Stimulated activated CD4-positive, alpha-beta T cell treated with anti-CD3 and anti-CD28 coated beads, Interleukin-15, amount 100 ng/mL, for 48 hours (primary cell): ENCODE measurements around the gene MATN1.

ENCODE experiments used
- DNase-seq, 2 donors: peaks; one replicate each; pipeline ENCODE4 v3.0.0-alpha.2; 2020; ENCODE audit warnings: low read depth in 2 of 2

MATN1 gene

DNA sequence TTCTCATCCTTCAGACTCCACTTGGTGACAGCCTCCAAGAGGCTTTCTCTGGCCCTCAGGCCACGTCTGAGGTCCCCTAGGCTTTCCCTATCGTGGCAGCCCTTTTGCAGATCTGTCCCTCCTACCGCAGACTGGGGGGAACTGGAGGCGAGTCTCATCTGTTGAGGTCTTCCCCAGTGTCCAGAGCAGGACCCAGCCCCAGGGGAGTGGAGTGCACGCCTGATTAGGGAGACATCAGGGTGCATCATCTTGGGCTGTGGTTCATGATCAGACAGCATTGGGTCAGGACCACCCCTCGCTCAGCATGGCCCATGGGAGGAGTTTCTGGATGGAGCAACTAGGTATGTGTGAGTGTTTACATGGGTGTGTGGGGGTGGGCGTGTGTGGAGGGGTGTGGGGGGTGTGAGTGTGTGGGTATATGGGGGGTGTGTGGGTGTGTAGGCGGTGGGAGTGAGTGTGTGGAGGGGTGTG, 8.5 kb upstream of the MATN1 start:
- DNase-seq, result no peak

DNA sequence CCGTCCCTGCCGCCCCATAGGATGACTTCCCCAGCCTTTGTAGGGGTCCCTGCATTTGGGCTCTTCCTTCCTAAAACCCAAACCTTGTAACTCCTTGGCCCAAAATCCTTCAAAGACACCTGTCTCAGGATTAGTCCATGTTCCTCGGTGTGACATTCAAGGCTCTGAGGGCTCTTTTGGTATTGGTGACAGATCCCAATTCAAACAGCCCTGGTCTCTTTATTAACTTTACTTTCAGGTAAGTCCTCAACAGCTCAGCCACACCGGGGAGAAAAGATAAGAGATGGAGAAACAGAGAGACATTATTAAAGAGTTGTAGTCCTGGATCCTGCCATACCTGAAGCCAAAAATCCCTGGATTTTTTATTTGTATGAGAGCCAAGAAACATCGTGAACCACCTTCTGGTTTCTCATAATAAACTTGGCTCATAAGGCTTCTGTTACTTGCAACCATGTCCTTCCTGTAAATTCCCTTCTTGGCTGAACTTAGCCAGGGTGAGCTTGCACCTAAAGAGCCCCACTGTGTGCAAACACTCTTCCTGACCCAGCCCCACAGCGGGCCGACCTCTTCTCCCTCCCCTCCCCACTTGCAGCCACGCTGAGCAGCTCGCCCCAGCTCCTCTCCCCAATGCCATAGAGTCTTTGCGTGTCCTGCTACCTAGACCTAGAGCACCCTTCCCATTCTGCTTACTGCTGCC, 7.9 kb upstream of the MATN1 start:
- DNase-seq, result no peak

DNA sequence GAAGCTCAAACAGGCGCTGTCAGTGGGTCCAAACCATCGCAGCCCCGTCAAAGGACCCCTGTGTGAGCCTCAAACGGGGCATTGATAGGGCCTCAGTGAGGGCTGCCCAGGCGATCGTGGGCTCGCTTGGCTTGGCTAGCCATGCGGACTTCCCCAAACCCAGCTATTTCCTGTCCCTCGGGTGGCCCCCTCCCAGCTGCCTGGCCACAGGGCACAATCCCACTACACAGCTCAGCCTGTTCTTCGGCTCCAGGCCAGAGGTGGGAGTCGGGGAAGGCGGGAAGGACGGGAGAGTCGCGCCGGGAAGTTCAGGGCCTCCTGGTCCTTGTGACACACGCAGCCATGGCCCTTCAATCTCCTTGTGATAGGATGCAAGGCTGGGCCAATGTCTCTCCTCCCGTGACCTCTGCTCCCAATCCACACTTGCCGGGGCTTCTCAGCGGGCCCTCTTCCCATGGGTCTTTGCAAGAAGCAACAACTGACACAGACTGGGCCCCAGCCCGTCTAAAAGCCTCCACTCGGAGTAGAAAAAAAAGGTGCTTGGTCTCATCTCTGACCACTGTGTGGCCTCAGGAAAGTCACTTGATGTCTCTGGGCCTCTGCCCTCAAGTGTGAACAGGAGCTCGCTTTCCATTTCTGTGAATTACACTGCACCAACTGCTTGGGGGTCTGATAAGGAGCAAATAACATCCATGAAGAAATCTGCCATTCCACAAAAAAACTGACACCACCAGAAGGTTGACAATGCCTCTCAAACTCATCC, 7.1 kb upstream of the MATN1 start:
- DNase-seq, result no peak

DNA sequence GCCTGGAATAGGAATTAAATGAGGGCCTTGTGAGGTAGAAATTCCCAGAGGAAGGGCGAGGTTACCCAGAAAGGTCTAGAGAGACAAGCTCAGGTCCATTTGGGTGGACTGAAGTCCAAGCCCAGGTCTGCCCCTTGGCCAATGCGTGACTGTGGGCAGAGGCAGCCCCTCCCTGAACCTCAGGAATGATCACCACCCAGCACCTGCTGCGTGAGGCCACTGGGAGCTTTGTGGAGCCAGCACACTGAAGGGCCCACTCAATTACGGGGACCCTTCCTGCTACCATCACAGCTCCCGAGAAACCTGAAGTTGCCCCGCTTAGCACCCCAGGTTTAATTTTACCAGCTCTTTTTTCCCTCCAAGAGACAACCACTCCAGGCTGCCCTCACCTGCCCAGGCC, 6.5 kb upstream of the MATN1 start:
- no peak for DNase-seq

- no peak for DNase-seq
Measured at GRCh38 chr1:30728832-30729638, 5.7 kb upstream of the MATN1 start.

GRCh38 chr1:30728340-30728739, 5.0 kb upstream of the MATN1 start:
- no peak for DNase-seq

- no peak for DNase-seq
Measured at GRCh38 chr1:30727824-30728223, 4.4 kb upstream of the MATN1 start.

GRCh38 chr1:30726773-30727684, 3.6 kb upstream of the MATN1 start:
- DNase-seq, result no peak

GRCh38 chr1:30726236-30726635, 2.9 kb upstream of the MATN1 start:
- no peak for DNase-seq

GRCh38 chr1:30725450-30726095, 2.2 kb upstream of the MATN1 start:
- DNase-seq, result no peak

DNA sequence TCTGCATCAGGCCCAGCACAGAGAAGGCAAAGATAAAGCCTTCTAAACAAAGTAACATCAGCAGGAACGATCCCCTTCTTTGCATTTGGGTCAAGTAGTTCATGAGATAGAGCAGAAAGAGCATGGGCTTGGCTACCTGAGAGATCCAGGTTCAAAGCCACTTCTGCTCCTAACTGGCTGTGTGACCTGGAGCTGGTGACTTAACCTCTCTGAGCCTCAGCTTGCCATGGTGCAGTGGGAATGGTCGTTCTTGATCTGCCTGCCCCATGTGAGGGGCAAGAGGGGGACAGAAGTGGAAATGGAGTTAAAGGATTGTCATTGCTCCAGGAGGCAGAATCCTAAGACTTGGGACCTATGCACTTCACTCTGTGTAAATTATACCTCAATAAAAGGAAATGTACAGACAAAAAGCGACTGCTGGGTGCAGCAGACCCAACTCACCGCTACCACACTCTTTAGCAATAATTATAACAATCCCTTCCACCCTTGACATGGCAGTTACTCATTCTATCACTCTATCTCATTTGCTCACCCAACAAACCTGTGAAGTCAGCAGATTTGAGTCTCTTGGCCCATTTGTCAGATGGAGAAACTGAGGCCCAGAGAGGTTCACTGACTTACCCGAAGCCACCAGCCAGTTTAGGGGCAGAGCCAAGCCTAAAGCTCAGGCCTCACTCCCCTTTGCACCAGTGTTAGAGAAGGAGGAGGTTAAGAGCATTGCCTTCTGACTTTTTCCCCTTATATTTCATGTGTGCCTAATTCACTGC, 1.5 kb upstream of the MATN1 start:
- no peak for DNase-seq

GRCh38 chr1:30724175-30724574, 790 bp upstream of the MATN1 start:
- DNase-seq, result no peak

GRCh38 chr1:30721812-30722537, 1.4 kb downstream of the MATN1 start:
- no peak for DNase-seq

DNA sequence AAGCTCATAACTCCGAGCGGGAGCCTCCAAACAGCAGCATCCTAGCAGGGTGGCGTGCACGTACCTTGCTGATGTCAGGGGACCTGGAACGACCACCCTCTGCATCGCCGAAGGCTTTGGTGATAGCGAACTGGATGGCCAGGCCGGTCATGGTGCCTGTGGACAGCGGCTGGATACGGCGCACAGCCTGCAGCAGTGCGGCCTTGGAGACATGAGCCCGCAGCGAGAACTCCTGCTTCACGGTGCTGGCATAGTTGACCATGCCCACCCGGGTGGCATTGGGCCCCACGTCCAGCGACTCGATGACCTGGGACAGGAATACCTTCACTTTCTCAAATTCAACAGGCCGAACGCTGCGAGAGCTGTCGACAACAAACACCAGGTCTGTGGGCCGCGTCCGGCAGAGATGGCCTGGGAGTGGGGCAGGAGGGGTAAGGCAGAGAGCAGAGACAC, 2.0 kb downstream of the MATN1 start:
- no peak for DNase-seq

DNA sequence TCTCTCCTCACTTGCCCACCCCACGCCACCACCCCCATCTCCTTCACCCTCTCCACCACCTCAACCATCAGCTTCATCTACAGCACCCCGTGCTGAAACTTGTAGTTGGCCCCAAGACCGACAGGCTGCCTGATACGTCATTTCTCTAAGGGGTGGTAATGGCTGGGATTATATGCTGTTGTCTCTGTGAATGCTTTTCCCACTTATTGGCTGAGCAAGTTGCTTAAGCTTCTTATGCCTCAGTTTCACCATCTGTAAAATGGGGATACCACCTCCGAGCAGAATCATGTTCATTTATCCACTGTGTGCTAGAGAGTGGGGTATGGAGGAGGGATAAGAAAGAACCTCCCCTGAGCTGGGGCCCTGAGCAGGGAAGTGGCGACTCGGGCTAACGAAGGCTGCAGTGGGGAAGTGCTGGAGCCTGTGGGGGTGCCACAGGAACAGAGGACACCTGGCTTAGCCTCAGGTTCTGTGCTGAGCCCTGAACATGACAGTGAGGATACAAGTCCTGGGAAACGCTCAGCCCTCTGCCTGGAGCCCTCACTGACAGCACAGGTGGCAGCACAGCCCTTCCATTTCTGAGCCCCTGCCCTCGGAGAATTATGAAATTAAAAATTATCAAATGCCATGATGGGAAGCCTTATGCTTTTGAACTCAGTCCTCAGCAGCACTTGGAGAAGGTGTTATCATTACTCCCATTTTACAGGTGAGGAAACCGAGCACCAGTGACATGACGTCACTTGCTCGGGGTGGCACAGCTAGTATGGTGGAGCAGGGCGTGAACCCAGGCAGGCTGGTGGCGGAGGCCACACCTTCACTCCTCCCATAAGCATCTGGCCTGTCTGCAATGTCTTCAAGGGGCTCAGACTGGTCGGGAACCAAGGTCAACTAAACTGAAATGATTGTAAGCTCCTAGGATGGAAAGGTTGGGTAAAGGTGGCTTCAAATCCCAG, 2.8 kb downstream of the MATN1 start:
- DNase-seq, result no peak

DNA sequence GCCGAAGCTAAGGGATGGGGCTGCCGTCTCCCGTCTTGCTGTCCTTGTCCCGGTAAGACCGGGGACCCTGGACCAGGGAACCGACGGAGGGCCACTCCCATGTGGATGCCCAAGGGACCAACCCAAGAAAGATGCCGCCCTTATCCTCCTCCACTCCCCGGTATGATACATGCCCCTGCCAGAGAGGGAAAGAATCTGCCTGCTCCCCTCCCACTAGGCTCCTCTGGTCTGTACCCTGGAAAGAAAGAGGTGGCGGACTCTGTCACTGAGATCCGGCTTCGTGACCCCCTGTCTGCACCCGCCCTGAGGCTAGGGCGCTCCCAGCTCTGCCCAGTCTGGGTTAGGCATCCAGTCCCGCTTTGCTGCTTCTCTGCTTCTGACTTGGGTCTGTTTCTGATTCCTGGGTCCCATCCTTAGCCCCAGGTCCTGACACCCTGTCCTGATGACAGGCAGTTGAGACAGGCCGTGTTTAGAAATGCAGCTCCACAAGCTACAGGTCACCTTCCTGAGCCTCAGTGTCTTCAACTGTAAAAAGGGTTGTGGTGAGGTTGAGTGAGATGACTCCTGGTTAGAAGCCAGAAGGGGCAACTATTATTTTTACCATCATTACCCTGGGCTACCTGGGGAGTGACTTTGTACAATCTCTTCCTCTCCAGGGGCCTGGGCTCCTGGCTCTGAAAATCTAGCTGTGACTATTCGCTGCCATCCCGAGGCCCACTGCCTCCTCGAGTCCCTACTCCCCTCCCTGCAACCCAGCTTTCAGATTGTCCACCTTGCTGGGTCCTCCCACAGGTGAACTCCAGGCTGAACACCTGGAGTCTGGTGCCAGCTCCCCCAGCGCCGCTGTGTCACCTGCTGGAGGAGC, 3.7 kb downstream of the MATN1 start:
- DNase-seq, result no peak
